SHP77 treated with DMSO at 0.1 percent for 48 hours (cell line): ENCODE measurements around the gene TIE1.
A peak's percentile ranks its signal among the peaks of the same experiment; 100 is the strongest.

Experiments used
- DNase-seq: peaks from one replicate; lab custom pipeline; 2025; lab: John Stamatoyannopoulos, UW

Gene TIE1

GRCh38 chr1:43338001-43338400, 37.2 kb downstream of the TIE1 start:
- DNase-seq = no peak

- no peak for DNase-seq
Measured at GRCh38 chr1:43339584-43340232, 38.9 kb downstream of the TIE1 start.

- DNase-seq = no peak
Measured at GRCh38 chr1:43340559-43340958, 39.8 kb downstream of the TIE1 start.

GRCh38 chr1:43344267-43344850, 43.6 kb downstream of the TIE1 start:
- DNase-seq = no peak

- no peak for DNase-seq
Measured at GRCh38 chr1:43345120-43345519, 44.3 kb downstream of the TIE1 start.

- DNase-seq = no peak
Measured at GRCh38 chr1:43346636-43347035, 45.9 kb downstream of the TIE1 start.

- DNase-seq = peak; percentile 72
Measured at GRCh38 chr1:43348343-43348808, 47.6 kb downstream of the TIE1 start.

- peak; percentile 83 for DNase-seq
Measured at GRCh38 chr1:43348809-43349593, 48.2 kb downstream of the TIE1 start.

- DNase-seq = no peak
Measured at GRCh38 chr1:43349594-43350306, 49.0 kb downstream of the TIE1 start.

- no peak for DNase-seq
Measured at GRCh38 chr1:43350976-43351375, 50.2 kb downstream of the TIE1 start.

- no peak for DNase-seq
Measured at GRCh38 chr1:43351421-43352350, 50.9 kb downstream of the TIE1 start.

GRCh38 chr1:43352351-43352705, 51.5 kb downstream of the TIE1 start:
- DNase-seq = no peak

- DNase-seq = no peak
Measured at GRCh38 chr1:43352881-43353280, 52.1 kb downstream of the TIE1 start.

GRCh38 chr1:43354471-43354870, 53.7 kb downstream of the TIE1 start:
- DNase-seq = no peak

GRCh38 chr1:43354936-43355335, 54.2 kb downstream of the TIE1 start:
- no peak for DNase-seq

- DNase-seq = no peak
Measured at GRCh38 chr1:43357251-43357650, 56.5 kb downstream of the TIE1 start.

GRCh38 chr1:43358121-43358745, 57.5 kb downstream of the TIE1 start:
- DNase-seq = peak; percentile 61

- DNase-seq = peak; percentile 92
Measured at GRCh38 chr1:43358746-43359693, 58.2 kb downstream of the TIE1 start, which contains the start of gene CDC20. TSS of gene CDC20 (plus strand) at chr1:43358981. CDS start at chr1:43359216, 235 bp downstream.

- no peak for DNase-seq
Measured at GRCh38 chr1:43359696-43360095, 58.9 kb downstream of the TIE1 start.

- DNase-seq = no peak
Measured at GRCh38 chr1:43360616-43361015, 59.8 kb downstream of the TIE1 start.
